HG02938 (cell line): ENCODE results near the gene USP4.
"Not testable (repeated sequence)": the region's sequence is repeated elsewhere in the genome, so short reads cannot be mapped to it uniquely, and the experiment has no call there.

Experiments
- ATAC-seq: cut with Tn5 transposase; IDR thresholded peaks from one replicate; pipeline ENCODE4 v1.9.1; 2021; ENCODE audit warnings: mild to moderate bottlenecking, moderate library complexity; ENCODE audit not compliant: unreplicated experiment

USP4 gene

GRCh38 chr3:49339941-49340800 lies at the start of gene USP4:
TSS of gene USP4 (minus strand) at chr3:49340053. CDS start at chr3:49340024, 29 bp downstream.
- peak; percentile 72 for ATAC-seq

GRCh38 chr3:49389297-49389696 lies 49.4 kb upstream of the USP4 start:
- ATAC-seq, result no peak

GRCh38 chr3:49388289-49388820 lies 48.5 kb upstream of the USP4 start:
- ATAC-seq, result no peak

GRCh38 chr3:49387721-49388120 lies 47.9 kb upstream of the USP4 start:
- no peak for ATAC-seq

GRCh38 chr3:49386056-49386756 lies 46.4 kb upstream of the USP4 start:
- ATAC-seq, result no peak

GRCh38 chr3:49385617-49386016 lies 45.8 kb upstream of the USP4 start:
- no peak for ATAC-seq

GRCh38 chr3:49383387-49383786 lies 43.5 kb upstream of the USP4 start:
- no peak for ATAC-seq

GRCh38 chr3:49378249-49378895 lies 38.5 kb upstream of the USP4 start:
- no peak for ATAC-seq

GRCh38 chr3:49377483-49377882 lies 37.6 kb upstream of the USP4 start:
- no peak for ATAC-seq

- no peak for ATAC-seq
These were observed 32.1 kb upstream of the USP4 start for GRCh38 chr3:49371946-49372345.

GRCh38 chr3:49370585-49371290 lies 30.9 kb upstream of the USP4 start:
- ATAC-seq, result no peak

GRCh38 chr3:49362561-49362960 lies 22.7 kb upstream of the USP4 start:
- no peak for ATAC-seq

GRCh38 chr3:49359623-49360022 lies 19.8 kb upstream of the USP4 start:
- no peak for ATAC-seq

- no peak for ATAC-seq
These were observed 19.0 kb upstream of the USP4 start for GRCh38 chr3:49358884-49359225.

- ATAC-seq, result peak; percentile 82
These were observed 18.5 kb upstream of the USP4 start, which contains the start of gene GPX1 for GRCh38 chr3:49358217-49358883. TSS of gene GPX1 (minus strand) at chr3:49358353. CDS start at chr3:49358278, 75 bp downstream.

GRCh38 chr3:49357443-49358216 lies 17.8 kb upstream of the USP4 start:
- ATAC-seq, result peak; percentile 24

GRCh38 chr3:49357095-49357442 lies 17.2 kb upstream of the USP4 start:
- ATAC-seq, result not testable (repeated sequence)

- ATAC-seq, result no peak
These were observed 13.1 kb upstream of the USP4 start for GRCh38 chr3:49352890-49353421.

- no peak for ATAC-seq
These were observed 12.4 kb upstream of the USP4 start for GRCh38 chr3:49352281-49352680.
